GM20431 (cell line): ENCODE measurements around the gene KIF5C.

ENCODE experiments used
- in situ Hi-C: fragments of 300-500 bp; cut with MseI, MboI; formaldehyde crosslinking; loops from one replicate; pipeline ENCODE4 v1.15.0; 2020; ENCODE audit warnings: low sequenced_read_pairs; ENCODE audit not compliant: unreplicated experiment

KIF5C gene

GRCh38 chr2:148922062-148922461, 47.0 kb downstream of the KIF5C start:
- in situ Hi-C loops: no loop called here

- in situ Hi-C loops: no loop called here
These were observed 47.9 kb downstream of the KIF5C start for GRCh38 chr2:148922776-148923475.

GRCh38 chr2:148924514-148925178, 49.6 kb downstream of the KIF5C start:
- in situ Hi-C loops: no loop called here

- in situ Hi-C loops: no loop called here
These were observed 51.4 kb downstream of the KIF5C start for GRCh38 chr2:148926291-148926961.

- in situ Hi-C loops: no loop called here
These were observed 52.0 kb downstream of the KIF5C start for GRCh38 chr2:148926981-148927401.

GRCh38 chr2:148928395-148928794, 53.4 kb downstream of the KIF5C start:
- in situ Hi-C loops: no loop called here

- in situ Hi-C loops: no loop called here
These were observed 55.2 kb downstream of the KIF5C start for GRCh38 chr2:148930046-148930775.

GRCh38 chr2:148932536-148932935, 57.5 kb downstream of the KIF5C start:
- in situ Hi-C loops: no loop called here

GRCh38 chr2:148933456-148933855, 58.4 kb downstream of the KIF5C start:
- in situ Hi-C loops: no loop called here

GRCh38 chr2:148935791-148936190, 60.8 kb downstream of the KIF5C start:
- in situ Hi-C loops: no loop called here

- in situ Hi-C loops: no loop called here
These were observed 61.9 kb downstream of the KIF5C start for GRCh38 chr2:148936857-148937450.

- in situ Hi-C loops: no loop called here
These were observed 64.2 kb downstream of the KIF5C start for GRCh38 chr2:148939271-148939670.

GRCh38 chr2:148943097-148943496, 68.1 kb downstream of the KIF5C start:
- in situ Hi-C loops: no loop called here

GRCh38 chr2:148944536-148944935, 69.5 kb downstream of the KIF5C start:
- in situ Hi-C loops: no loop called here

- in situ Hi-C loops: no loop called here
These were observed 72.3 kb downstream of the KIF5C start for GRCh38 chr2:148947299-148947698.

GRCh38 chr2:148948868-148949267, 73.8 kb downstream of the KIF5C start:
- in situ Hi-C loops: no loop called here

GRCh38 chr2:148949348-148949747, 74.3 kb downstream of the KIF5C start:
- in situ Hi-C loops: no loop called here

- in situ Hi-C loops: no loop called here
These were observed 77.6 kb downstream of the KIF5C start for GRCh38 chr2:148952621-148953020.

GRCh38 chr2:148953426-148953825, 78.4 kb downstream of the KIF5C start:
- in situ Hi-C loops: no loop called here

- in situ Hi-C loops: no loop called here
These were observed 79.5 kb downstream of the KIF5C start for GRCh38 chr2:148954536-148954935.
